Lung (tissue), 12 donors: Measurements from ENCODE around the gene INO80. TPM values are rescaled to one million over a fixed set of nuclear protein-coding genes. Genes with fewer than 3 reads are reported as not detected.

Experiments used
- ATAC-seq: fragments of 200-7000 bp; cut with Tn5 transposase; one replicate; pipeline ENCODE4 v1.9.1; 2020; ENCODE audit warnings: moderate number of reproducible peaks; ENCODE audit not compliant: insufficient read depth, low FRiP score
- DNase-seq, 3 donors: peaks; one replicate each; pipeline ENCODE4 v3.0.0-alpha.2; 2013 to 2017
- H3K27ac ChIP-seq, 2 donors: one replicate each; pipeline ENCODE4 v1.5.1; 2013; ENCODE audit warnings: mild to moderate bottlenecking in 2 of 2, moderate library complexity in 2 of 2, control low read depth in 1 of 2, inconsistent platforms in 1 of 2, low read depth in 1 of 2, low read length in 1 of 2
- H3K27me3 ChIP-seq, 3 donors: one replicate each; pipeline ENCODE4 v1.5.1; 2013; ENCODE audit warnings: low read length in 2 of 3; ENCODE audit not compliant: control insufficient read depth in 3 of 3, insufficient read depth in 3 of 3
- H3K36me3 ChIP-seq, 4 donors: one replicate each; pipeline ENCODE4 v1.5.1; 2013; ENCODE audit warnings: low read length in 4 of 4, mild to moderate bottlenecking in 1 of 4, moderate library complexity in 1 of 4; ENCODE audit not compliant: control insufficient read depth in 4 of 4, insufficient read depth in 4 of 4
- H3K4me1 ChIP-seq, 5 donors: one replicate each; pipeline ENCODE4 v1.5.1; 2013; ENCODE audit warnings: low read length in 5 of 5, mild to moderate bottlenecking in 2 of 5, moderate library complexity in 1 of 5; ENCODE audit not compliant: control insufficient read depth in 5 of 5, insufficient read depth in 5 of 5
- H3K4me3 ChIP-seq: one replicate; pipeline ENCODE4 v1.5.1; 2013; ENCODE audit warnings: mild to moderate bottlenecking, control low read depth, moderate library complexity
- H3K9ac ChIP-seq, 2 donors: one replicate each; pipeline ENCODE4 v1.5.1; 2013; ENCODE audit warnings: low read length in 2 of 2, control low read depth in 1 of 2; ENCODE audit not compliant: insufficient read depth in 1 of 2
- H3K9me3 ChIP-seq, 4 donors: one replicate each; pipeline ENCODE4 v1.5.1; 2013; ENCODE audit warnings: low read length in 3 of 4, mild to moderate bottlenecking in 1 of 4, moderate library complexity in 1 of 4; ENCODE audit not compliant: control insufficient read depth in 4 of 4, insufficient read depth in 3 of 4
- CTCF ChIP-seq: IDR thresholded peaks from 2 replicates; pipeline ENCODE4 v1.5.1; 2012; ENCODE audit warnings: mild to moderate bottlenecking; ENCODE audit errors: control extremely low read depth, extremely low read depth
- WGBS, 2 donors: extraction: QIAGEN DNeasy Blood & Tissue Kit; methylation state at CpG; one replicate each; pipeline ENCODE4 v1.1.7; 2013; 5-methylcytosine and 5-hydroxymethylcytosine counted together
- polyA plus RNA-seq, 2 donors: library from polyadenylated mRNA; stranded (reverse); fragments of 200-250 nt; gene quantifications; one replicate each; pipeline ENCODE4 v1.2.1, GENCODE V29; 2013
- total RNA-seq, 2 donors: library from RNA; depleted of rRNA in 1 of 2; stranded (reverse); fragments of >200 nt in 1 of 2; gene quantifications; one replicate each; pipeline ENCODE4 v1.2.1, GENCODE V29; 2014 to 2021
- donor health status: control.
- donor health status: control.
- donor health status: Bipolar disorder and iron deficiency.
- donor health status: healthy.
- donor health status: DM: yes; HTN: yes; CAD: no.

Gene INO80
- total and polyA plus RNA-seq, 4 donors: 8.0 to 50.1 (median 22.9) TPM

DNA sequence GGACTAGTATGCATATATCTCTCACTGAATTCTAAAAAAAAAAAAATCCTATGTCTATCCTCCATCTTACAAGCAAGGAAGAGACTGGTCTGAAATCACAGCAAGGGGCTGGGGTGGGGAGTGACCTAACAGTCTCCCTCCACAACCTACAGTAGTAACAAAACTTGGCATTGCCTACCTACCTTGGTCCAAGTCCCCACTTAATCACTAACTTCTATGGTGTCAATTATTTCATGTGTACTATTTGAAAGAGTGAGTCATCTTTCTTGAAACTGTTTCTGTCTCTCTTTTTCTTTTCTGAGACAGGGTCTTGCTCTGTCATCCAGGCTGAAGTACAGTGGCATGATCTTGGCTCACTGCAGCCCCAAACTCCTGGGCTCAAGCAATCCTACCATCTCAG lies 126.0 kb downstream of the INO80 start:
- Histone ChIP-seq H3K36me3 (peaks cover 18 to 36% (median 30%) of the 10 kb centered on the region in 4 donors), H3K9ac (no peak overlapping the region), H3K9me3 (no peaks in the 10 kb centered on the region), H3K4me3 (no peak overlapping the region), H3K4me1 (no peaks in the 10 kb centered on the region), H3K27me3 (no peaks in the 10 kb centered on the region), H3K27ac (no peak overlapping the region)
- TF ChIP-seq CTCF: no peak
- DNase-seq (no peak), ATAC-seq (no peak)

DNA sequence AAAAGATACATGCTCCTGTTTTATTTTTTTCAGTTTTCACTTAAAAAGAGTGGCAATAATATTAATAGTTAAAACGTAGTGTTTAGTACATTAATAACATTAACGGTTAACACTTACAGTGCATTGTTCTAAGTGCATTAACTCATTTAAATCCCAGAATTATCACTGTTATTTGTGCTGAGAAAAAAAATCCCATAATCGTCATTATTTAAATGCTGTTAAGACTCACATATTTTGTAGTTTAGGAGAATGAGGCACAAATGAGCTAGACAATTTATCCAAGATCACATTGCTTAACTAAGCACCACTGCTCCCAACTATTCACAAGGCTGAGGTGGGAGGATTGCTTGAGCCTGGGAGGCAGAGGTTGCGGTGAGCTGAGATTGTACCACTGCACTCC lies 127.9 kb downstream of the INO80 start:
- DNase-seq: no peak
- H3K9me3 ChIP-seq: no peaks in the 10 kb centered on the region
- H3K4me1 ChIP-seq: no peaks in the 10 kb centered on the region
- no peak for ATAC-seq
- 96% methylated on average over 4 of the region's 4 CpGs for WGBS, 2 donors
- no peaks in the 10 kb centered on the region for H3K27me3 ChIP-seq
- no peak for TF ChIP-seq CTCF
- H3K4me3 ChIP-seq: no peak overlapping the region
- no peak overlapping the region for H3K27ac ChIP-seq
- peaks cover 32 to 42% (median 36%) of the 10 kb centered on the region in 4 donors for H3K36me3 ChIP-seq
- no peak overlapping the region for H3K9ac ChIP-seq

- Histone ChIP-seq H3K9ac (no peak overlapping the region), H3K9me3 (no peaks in the 10 kb centered on the region), H3K4me1 (peaks cover 0 to under 1% (median 0%) of the 10 kb centered on the region in 5 donors), H3K27ac (no peak overlapping the region), H3K27me3 (no peaks in the 10 kb centered on the region), H3K36me3 (peaks cover 43 to 53% (median 46%) of the 10 kb centered on the region in 4 donors), H3K4me3 (no peak overlapping the region)
- 90 to 92% methylated on average over 7 of the region's 7 CpGs for WGBS, 2 donors
- TF ChIP-seq CTCF: no peak
- ATAC-seq: no peak
- no peak for DNase-seq
Observed at GRCh38 chr15:40986820-40987219, 129.3 kb downstream of the INO80 start.
